ENCODE measurements around the gene FAM187B.

DNA sequence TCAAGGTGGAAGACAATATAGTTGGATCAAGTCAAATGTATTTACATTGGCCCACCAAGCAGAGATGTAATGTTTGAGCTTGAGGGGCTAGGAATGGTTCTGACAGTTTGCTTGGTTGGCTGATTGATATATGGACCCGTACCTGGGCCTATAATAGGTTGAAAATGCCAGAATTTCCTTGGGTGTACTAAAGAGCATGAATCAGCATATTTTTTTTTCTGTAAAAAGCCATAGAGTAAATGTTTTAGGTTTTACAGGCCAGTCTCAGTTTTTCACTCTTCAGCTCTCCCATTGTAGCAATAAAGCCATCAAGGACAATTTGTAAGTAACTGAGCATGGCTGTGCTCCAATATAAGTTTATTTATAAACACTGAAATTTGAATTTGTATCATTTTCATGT is 47.2 kb downstream of the FAM187B start:
- TF ChIP-seq CTCF (IDR thresholded peaks at IDR 0.05) (no peak), EZH2phosphoT487 (IDR thresholded peaks at IDR 0.05) (no peak), EZH2 (IDR thresholded peaks at IDR 0.05) (no peak)

Measured in neural progenitor cell (in vitro differentiated cells).